ENCODE measurements around the gene TMTC1.

DNA sequence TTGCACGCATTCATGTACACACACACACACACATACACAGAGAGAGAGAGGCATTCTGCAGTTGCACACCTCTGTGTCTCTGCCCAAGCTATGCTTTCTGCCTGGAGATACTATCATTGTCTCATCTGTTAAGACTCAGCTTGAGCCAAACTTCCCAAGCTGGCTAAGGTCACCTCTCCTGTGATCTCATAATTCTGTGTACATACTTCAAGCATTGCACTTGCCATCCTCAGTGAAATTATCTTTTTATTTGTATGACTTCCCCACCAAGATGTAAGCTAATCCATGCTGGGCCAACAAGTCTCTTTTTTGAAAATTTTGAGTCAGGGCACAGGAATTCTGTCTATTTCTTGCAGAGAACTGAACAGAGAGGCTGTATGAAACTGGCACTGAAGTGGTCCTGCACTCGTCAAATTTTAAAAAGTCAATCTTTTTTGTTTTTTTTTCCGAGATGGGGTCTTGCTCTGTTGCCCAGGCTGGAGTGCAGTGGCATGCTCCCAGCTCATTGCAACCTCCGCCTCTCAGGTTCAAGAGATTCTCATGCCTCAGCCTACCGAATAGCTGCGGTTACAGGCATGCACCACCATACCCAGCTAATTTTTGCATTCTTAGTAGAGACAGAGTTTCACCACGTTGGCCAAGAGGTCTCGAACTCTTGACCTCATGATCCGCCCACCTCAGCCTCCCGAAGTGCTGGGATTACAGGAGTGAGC, 44.3 kb downstream of the TMTC1 start:
- TF ChIP-seq POLR2AphosphoS5 (IDR thresholded peaks at IDR 0.05) (no peak), CTCF (IDR thresholded peaks at IDR 0.05 in 8 of 11, conservative IDR thresholded peaks at IDR 0.05 in 3 of 11) (no peak)

Data from spleen (tissue), 7 donors.